Fibroblast of villous mesenchyme (primary cell): ENCODE results near the gene TMEM125. TPM values are rescaled to one million over a fixed set of nuclear protein-coding genes. Genes with fewer than 3 reads are reported as not detected.

Experiments
- DNase-seq: peaks from one replicate; pipeline ENCODE4 v3.0.0-alpha.2; 2010; ENCODE audit warnings: low read depth
- H3K4me3 ChIP-seq: 2 replicates; pipeline ENCODE4 v1.5.1; 2011; ENCODE audit warnings: low read depth, mild to moderate bottlenecking, low read length
- total RNA-seq: library from RNA; depleted of rRNA; stranded (reverse); fragments of >200 nt; gene quantifications from 2 replicates; pipeline ENCODE4 v1.2.3, GENCODE V29; 2012
- TF ChIP-seq, protein P1 (sequence below): IDR thresholded peaks from 2 replicates; pipeline ENCODE4 v1.5.1; 2012; ENCODE audit warnings: low read depth, mild to moderate bottlenecking, low read length; ENCODE audit not compliant: insufficient read depth

Gene TMEM125
- total RNA-seq, 1 donor = under 0.01 TPM

DNA sequence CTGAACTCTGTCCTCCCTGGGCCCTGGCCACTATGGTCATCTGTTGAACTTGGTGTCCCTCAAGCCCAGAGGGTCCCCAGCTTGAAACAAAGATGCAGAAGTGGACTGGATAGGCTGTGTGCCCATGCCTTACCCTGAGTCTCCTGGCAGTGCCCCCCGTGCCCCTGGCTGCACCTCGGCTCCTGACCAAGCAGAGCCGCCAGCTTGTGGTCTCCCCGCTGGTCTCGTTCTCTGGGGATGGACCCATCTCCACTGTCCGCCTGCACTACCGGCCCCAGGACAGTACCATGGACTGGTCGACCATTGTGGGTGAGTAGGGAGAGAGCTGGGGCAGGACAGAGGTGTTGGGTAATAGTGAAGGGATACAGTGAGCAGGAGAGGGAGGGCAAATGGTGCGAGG is 41.7 kb downstream of the TMEM125 start:
- DNase-seq = no peak
- H3K4me3 ChIP-seq = no peak overlapping the region
- TF ChIP-seq, protein P1, sequence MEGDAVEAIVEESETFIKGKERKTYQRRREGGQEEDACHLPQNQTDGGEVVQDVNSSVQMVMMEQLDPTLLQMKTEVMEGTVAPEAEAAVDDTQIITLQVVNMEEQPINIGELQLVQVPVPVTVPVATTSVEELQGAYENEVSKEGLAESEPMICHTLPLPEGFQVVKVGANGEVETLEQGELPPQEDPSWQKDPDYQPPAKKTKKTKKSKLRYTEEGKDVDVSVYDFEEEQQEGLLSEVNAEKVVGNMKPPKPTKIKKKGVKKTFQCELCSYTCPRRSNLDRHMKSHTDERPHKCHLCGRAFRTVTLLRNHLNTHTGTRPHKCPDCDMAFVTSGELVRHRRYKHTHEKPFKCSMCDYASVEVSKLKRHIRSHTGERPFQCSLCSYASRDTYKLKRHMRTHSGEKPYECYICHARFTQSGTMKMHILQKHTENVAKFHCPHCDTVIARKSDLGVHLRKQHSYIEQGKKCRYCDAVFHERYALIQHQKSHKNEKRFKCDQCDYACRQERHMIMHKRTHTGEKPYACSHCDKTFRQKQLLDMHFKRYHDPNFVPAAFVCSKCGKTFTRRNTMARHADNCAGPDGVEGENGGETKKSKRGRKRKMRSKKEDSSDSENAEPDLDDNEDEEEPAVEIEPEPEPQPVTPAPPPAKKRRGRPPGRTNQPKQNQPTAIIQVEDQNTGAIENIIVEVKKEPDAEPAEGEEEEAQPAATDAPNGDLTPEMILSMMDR = no peak

- H3K4me3 ChIP-seq = no peak overlapping the region
- no peak for DNase-seq
- TF ChIP-seq, protein P1 = no peak
Observed at GRCh38 chr1:43312212-43312623, 42.4 kb downstream of the TMEM125 start.

DNA sequence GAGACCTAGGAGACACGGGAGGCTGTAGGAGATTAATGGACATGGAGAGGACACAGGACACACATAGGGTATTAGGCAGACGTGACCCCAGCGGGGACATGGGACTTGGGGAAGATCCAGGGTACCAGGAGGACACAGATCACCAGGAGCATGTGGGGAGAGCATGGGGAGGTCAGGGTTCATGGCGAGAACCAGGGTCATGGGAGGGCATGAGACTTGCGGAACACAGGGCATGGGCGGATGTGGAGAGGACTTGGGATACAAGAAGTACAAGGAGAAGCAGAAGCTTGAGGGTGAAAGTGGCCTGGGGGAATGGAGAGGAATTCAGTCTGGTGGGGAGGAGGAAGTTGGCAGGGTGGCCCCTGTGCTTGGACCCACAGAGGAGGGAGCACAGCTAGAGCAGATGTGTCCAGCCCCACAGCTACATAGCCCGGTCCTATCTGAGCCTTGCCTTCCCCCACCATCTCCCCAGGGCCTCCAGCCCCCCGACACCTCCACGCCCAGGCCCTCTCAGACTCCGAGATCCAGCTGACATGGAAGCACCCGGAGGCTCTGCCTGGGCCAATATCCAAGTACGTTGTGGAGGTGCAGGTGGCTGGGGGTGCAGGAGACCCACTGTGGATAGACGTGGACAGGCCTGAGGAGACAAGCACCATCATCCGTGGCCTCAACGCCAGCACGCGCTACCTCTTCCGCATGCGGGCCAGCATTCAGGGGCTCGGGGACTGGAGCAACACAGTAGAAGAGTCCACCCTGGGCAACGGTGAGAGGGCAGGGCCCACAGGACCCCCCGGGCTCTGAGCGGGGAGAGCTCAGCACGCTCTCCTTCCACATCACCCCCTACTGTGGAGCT is 43.1 kb downstream of the TMEM125 start:
- no peak for DNase-seq
- TF ChIP-seq, protein P1 = no peak

GRCh38 chr1:43313771-43314170 is 44.0 kb downstream of the TMEM125 start:
- TF ChIP-seq, protein P1 = no peak
- no peak overlapping the region for H3K4me3 ChIP-seq
- DNase-seq = no peak

More for the DNA sequence above, 43.1 kb downstream of the TMEM125 start:
- H3K4me3 ChIP-seq = no peak overlapping the region

DNA sequence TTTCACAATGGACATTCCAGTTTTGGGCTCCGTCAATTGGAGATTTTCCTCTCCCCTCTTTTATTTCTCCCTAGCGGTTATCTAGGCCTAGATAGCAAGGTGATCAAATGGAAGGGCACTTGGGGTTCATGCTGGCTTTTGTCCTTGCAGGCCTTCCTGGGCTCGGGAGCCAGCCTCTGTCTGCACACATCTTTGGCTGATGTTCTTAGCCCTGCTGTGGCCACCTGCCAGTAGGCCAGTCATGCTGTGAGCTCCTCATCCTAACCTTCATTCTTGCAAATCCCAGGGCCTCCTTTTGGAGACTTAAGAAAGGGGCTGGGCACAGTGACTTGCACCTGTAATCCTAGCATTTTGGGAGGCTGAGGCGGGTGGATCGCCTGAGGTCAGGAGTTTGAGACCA is 44.5 kb downstream of the TMEM125 start:
- TF ChIP-seq, protein P1 = no peak
- DNase-seq = no peak
- H3K4me3 ChIP-seq = no peak overlapping the region

DNA sequence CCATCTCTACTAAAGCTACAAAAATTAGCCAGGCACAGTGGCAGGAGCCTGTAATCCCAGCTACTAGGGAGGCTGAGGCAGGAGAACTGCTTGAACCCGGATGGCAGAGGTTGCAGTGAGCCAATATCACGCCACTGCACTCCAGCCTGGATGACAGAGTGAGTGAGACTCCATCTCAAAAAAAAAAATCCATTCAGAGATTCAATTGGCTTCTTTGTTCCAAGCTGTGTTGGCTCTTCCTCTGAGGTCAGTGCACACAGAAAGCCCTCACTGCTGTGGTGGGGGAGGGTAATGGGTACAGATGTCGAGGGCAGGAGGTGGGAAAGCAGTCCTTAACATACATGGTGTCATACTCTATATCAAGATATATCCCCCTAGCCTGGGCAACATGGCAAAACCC is 45.7 kb downstream of the TMEM125 start:
- no peak overlapping the region for H3K4me3 ChIP-seq
- TF ChIP-seq, protein P1 = no peak
- no peak for DNase-seq
